Endothelial cell (in vitro differentiated cells): ENCODE measurements around the gene GFI1. TPM values are rescaled to one million over a fixed set of nuclear protein-coding genes. Genes with fewer than 3 reads are reported as not detected.

Experiments
- DNase-seq: peaks from one replicate; pipeline ENCODE4 v3.0.0; 2021; ENCODE audit warnings: low spot score
- H3K27ac Mint-ChIP-seq: one replicate; pipeline ENCODE4 v1.8.0; 2021; ENCODE audit warnings: mixed read lengths, inconsistent platforms; ENCODE audit not compliant: unreplicated experiment
- H3K27me3 Mint-ChIP-seq: one replicate; pipeline ENCODE4 v1.8.0; 2021; ENCODE audit warnings: mild to moderate bottlenecking, moderate library complexity, mixed read lengths, inconsistent platforms; ENCODE audit not compliant: unreplicated experiment
- H3K36me3 Mint-ChIP-seq: one replicate; pipeline ENCODE4 v1.8.0; 2021; ENCODE audit warnings: mild to moderate bottlenecking, low read depth, mixed read lengths, inconsistent platforms; ENCODE audit not compliant: unreplicated experiment
- H3K4me1 Mint-ChIP-seq: one replicate; pipeline ENCODE4 v1.8.0; 2021; ENCODE audit warnings: mild to moderate bottlenecking, mixed read lengths, inconsistent platforms; ENCODE audit not compliant: unreplicated experiment
- H3K4me3 Mint-ChIP-seq: one replicate; pipeline ENCODE4 v1.8.0; 2021; ENCODE audit warnings: mild to moderate bottlenecking, mixed read lengths, inconsistent platforms; ENCODE audit not compliant: unreplicated experiment
- H3K9me3 Mint-ChIP-seq: one replicate; pipeline ENCODE4 v1.8.0; 2021; ENCODE audit warnings: mixed read lengths, inconsistent platforms; ENCODE audit not compliant: unreplicated experiment
- total RNA-seq: library from RNA; stranded (reverse); fragmentation: NEBNext Ultra II Directional; extraction: Animal tissue kit (Norgen Biotek cat#: 25700); gene quantifications from one replicate; pipeline ENCODE4 v1.2.1, GENCODE V29; 2021; ENCODE audit not compliant: unreplicated experiment
- TF ChIP-seq, protein P1 (sequence below): fragments of 200-600 bp; sonication (generic); IDR thresholded peaks from one replicate; pipeline ENCODE4 v1.5.0; 2021; ENCODE audit warnings: antibody characterized with exemption; ENCODE audit not compliant: unreplicated experiment

GFI1 gene
- total RNA-seq, 1 donor from 2014 or later = 0.26 TPM

DNA sequence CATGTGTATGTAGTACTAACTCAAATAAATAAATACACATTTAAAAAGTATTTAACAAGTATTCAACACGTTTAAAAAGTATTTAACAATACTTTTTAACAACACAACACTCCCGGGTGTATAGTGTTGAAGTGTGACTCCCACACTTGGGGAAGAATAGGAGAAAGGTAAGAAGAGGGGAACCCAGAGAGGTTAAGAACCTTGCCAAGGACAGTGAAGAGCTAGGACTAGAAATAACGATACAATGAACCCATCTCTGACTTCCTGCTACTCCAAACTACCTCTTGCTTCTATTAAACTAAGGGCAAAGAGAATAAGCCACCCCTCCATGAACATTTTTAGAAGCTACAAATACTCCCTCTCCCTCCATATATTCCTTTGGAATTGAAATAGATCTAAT lies 1.7 kb upstream of the GFI1 start:
- DNase-seq = no peak
- H3K36me3 Mint-ChIP-seq = peaks cover 4% of the 10 kb centered on the region
- no peaks in the 10 kb centered on the region for H3K9me3 Mint-ChIP-seq
- TF ChIP-seq, protein P1, sequence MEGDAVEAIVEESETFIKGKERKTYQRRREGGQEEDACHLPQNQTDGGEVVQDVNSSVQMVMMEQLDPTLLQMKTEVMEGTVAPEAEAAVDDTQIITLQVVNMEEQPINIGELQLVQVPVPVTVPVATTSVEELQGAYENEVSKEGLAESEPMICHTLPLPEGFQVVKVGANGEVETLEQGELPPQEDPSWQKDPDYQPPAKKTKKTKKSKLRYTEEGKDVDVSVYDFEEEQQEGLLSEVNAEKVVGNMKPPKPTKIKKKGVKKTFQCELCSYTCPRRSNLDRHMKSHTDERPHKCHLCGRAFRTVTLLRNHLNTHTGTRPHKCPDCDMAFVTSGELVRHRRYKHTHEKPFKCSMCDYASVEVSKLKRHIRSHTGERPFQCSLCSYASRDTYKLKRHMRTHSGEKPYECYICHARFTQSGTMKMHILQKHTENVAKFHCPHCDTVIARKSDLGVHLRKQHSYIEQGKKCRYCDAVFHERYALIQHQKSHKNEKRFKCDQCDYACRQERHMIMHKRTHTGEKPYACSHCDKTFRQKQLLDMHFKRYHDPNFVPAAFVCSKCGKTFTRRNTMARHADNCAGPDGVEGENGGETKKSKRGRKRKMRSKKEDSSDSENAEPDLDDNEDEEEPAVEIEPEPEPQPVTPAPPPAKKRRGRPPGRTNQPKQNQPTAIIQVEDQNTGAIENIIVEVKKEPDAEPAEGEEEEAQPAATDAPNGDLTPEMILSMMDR = no peak
- H3K4me3 Mint-ChIP-seq = no peak overlapping the region
- no peak overlapping the region for H3K27ac Mint-ChIP-seq
- peaks cover 16% of the 10 kb centered on the region for H3K27me3 Mint-ChIP-seq
- H3K4me1 Mint-ChIP-seq = peaks cover 10% of the 10 kb centered on the region

DNA sequence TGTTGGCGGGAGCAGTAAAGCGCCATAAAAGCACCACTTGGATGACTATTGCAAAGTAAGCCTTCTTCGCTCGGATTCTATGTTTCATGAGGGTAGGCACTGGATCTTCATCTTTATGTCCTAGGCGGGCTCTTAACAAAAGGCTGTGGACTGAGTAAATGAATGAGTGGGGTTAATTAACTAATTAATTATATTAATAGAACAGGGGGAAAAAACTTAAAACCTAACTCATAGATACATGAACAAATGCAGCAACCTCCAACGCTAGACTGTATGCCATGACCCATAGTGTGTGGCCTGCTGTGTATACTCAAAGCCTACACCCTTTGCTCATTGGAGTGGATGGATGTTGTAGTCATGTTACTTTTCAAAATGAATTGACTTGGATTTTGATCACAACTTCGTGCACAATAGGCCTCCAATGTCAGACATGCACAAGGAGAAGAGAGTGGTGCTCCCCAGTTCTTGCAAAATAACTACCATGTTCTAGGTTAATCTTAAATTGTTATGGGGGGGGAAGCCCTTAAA lies 417 bp upstream of the GFI1 start:
- peaks cover 4% of the 10 kb centered on the region for H3K36me3 Mint-ChIP-seq
- H3K27me3 Mint-ChIP-seq = peaks cover 25% of the 10 kb centered on the region
- H3K4me1 Mint-ChIP-seq = peaks cover 16% of the 10 kb centered on the region
- TF ChIP-seq, protein P1 = no peak
- H3K27ac Mint-ChIP-seq = no peak overlapping the region
- DNase-seq = no peak
- no peak overlapping the region for H3K4me3 Mint-ChIP-seq
- H3K9me3 Mint-ChIP-seq = no peaks in the 10 kb centered on the region

DNA sequence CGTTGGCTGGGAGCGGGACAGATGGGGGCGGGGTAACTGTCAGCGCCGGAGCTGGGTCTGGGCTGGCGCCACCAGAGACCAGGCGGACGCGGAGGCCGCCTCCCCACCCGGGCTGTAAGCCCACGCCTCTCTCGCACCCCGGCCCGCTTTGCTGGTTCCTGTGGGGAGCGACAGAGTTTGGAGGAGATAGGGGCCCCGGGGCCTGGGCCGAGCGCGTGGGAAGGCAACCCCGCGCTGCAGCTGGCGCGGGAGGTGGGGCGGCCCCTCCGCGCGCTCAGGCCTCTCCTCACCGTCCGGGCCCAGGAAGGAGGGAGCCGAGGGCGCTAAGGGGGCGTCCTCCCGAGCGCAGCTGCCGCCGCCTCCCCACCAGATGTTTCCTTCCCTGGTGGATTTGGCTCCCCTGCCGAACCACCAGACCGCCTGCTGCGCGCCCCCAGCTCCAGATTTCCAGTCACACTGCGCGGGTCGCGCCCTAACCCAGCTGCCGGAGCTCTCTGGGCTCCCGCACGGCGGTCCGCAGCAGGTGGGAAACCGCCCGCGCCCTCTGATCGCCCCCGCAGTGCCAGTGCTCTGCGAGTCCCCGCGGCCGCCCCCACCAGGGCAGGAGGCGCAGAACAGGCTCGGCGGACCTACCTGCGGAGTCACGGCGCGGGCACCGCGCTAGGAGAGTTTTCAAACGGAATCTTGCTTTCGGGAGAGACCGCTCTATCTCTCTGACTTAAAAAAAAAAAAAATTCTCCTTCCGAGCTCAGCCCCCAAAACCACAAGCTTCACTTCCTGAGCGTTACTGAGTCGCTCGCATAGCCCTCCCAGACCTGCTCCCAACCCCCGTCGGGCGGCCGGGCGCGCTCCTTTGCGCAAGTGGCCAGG lies 1.1 kb downstream of the GFI1 start:
- Mint-ChIP-seq H3K4me3 (peak overlapping the region; percentile 87), H3K27me3 (peaks cover 31% of the 10 kb centered on the region), H3K9me3 (no peaks in the 10 kb centered on the region), H3K27ac (no peak overlapping the region), H3K36me3 (peaks cover 4% of the 10 kb centered on the region), H3K4me1 (peaks cover 28% of the 10 kb centered on the region)
- TF ChIP-seq, protein P1 = no peak
- peak; percentile 51 for DNase-seq

DNA sequence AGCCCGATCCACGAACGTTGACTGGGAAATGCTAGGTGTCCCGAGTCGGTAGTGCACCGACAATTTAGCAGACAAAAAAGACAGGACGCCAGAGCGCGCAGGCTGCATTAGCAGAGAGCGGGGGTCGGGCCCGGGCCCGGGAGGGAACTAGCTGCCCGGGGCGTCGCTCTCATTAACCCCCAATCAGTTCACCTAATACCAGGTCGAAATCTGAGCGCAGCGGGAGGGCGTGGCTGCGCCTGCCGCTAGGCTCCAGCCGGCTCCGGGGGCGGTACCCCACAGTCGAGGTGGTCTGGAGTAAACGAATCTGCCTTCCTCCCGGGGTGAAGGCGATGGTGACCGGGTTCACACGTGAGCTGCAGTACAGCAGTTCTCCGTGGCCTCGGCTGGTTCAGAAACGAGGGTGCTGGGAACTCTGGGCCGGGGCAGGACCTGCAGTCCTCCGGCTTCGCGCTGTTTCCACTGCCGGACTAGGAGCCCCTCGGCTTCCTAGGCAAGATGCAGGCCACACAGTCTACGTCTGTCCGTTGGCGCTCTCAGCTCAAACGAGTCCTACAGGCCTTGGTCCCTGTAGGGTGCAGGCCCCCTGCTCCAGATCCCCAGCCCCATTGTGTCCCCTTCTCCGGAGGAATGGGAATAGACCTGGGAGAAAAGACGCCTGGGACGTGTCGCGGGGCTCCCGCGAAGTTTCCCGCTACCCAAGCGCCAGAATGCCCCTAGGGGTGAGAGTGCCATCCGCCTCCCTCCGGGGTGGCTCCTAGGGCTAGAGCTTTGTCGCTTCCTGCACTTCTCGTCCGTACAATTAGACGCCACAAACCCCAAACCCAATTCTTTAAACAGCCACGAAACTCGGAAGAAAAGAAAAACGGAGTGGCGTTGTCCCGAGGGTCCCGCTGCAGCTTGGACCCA lies 2.0 kb downstream of the GFI1 start:
- TF ChIP-seq, protein P1 = no peak

More for the DNA sequence above, 2.0 kb downstream of the GFI1 start:
- Mint-ChIP-seq H3K4me1 (peaks cover 31% of the 10 kb centered on the region), H3K4me3 (peak overlapping the region; percentile 84), H3K36me3 (peaks cover 7% of the 10 kb centered on the region), H3K27me3 (peaks cover 35% of the 10 kb centered on the region), H3K9me3 (no peaks in the 10 kb centered on the region), H3K27ac (peak overlapping the region; percentile 57)
- DNase-seq = peak; percentile 28
